ENCODE data around the gene SRRM5.

DNA sequence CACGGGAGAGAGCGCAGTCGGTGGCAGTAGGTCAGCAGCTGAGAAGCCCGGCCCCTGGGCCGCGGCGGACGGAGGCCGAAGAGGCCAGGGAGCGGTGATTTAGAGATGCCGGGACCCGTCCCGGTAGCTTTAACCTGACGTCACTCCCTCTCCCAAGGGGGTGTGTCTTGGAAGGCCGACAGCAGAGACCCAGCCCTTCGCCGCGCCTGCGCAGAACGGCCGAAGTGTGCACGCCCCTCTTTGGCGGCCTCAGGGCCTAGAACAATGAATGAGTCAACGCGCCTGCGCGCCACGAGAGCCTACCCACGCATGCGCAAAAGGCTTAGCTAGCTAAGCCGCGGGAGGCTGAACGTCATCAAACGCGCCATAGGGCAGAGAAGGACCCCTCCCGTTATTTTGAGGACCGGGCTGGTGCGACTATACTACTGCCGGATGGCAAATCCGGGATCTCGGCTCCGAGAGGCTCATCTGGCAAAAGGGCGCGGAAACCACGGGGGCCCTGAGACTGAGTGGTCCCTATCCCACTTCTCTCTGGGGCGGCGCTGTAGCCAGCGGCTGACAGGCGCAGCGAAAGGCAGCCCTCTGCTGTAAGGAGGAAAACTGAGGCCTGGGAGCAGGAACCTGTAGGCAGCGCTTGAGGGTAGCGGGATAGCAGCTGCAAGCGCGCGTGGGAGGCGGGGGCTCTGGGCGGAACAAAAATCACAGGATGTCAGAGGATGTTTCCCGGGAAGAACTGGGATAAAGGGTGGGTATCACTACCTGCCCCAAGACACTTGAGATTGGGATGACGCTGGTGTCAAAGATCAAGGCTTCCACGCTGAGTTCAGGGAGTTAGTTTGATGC is 15.7 kb upstream of the SRRM5 start, which contains the start of the genes IRGQ and ZNF576:
- TF ChIP-seq, protein P1, sequence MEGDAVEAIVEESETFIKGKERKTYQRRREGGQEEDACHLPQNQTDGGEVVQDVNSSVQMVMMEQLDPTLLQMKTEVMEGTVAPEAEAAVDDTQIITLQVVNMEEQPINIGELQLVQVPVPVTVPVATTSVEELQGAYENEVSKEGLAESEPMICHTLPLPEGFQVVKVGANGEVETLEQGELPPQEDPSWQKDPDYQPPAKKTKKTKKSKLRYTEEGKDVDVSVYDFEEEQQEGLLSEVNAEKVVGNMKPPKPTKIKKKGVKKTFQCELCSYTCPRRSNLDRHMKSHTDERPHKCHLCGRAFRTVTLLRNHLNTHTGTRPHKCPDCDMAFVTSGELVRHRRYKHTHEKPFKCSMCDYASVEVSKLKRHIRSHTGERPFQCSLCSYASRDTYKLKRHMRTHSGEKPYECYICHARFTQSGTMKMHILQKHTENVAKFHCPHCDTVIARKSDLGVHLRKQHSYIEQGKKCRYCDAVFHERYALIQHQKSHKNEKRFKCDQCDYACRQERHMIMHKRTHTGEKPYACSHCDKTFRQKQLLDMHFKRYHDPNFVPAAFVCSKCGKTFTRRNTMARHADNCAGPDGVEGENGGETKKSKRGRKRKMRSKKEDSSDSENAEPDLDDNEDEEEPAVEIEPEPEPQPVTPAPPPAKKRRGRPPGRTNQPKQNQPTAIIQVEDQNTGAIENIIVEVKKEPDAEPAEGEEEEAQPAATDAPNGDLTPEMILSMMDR (IDR thresholded peaks at IDR 0.05; ENCODE audit: insufficient read depth, low read length, poor library complexity, severe bottlenecking) = no peak
- no peak for TF ChIP-seq EZH2phosphoT487 (conservative IDR thresholded peaks at IDR 0.05; ENCODE audit: low read length)

Measured in SU-DHL-6 (cell line).